HEK293 (cell line): ENCODE data around the gene XIRP2.

Experiments used
- CTCF ChIP-seq: fragments of 450-650 bp; formaldehyde crosslinking; IDR thresholded peaks from 2 replicates; pipeline ENCODE4 v1.5.1; 2016; ENCODE audit warnings: missing biosample characterization, missing genetic modification characterization
- PBX3 ChIP-seq: sonication (generic); formaldehyde crosslinking; IDR thresholded peaks from 2 replicates; pipeline ENCODE4 v1.8.1; 2022; ENCODE audit warnings: mild to moderate bottlenecking, moderate library complexity, missing genetic modification reagents
- ZBTB17 ChIP-seq: fragments of 450-650 bp; formaldehyde crosslinking; IDR thresholded peaks from 2 replicates; pipeline ENCODE4 v1.5.1; 2016; ENCODE audit warnings: missing biosample characterization, missing genetic modification characterization
- ZBTB49 ChIP-seq: fragments of 450-650 bp; formaldehyde crosslinking; IDR thresholded peaks from 2 replicates; pipeline ENCODE4 v1.5.1; 2016; ENCODE audit warnings: missing biosample characterization, missing genetic modification characterization, low read depth
- ZNF274 ChIP-seq, 2 experiments: fragments of 200-500 bp in 1 of 2; fragments of 450-650 bp in 1 of 2; sonication (Bioruptor generic) in 1 of 2; formaldehyde crosslinking in 1 of 2; IDR thresholded peaks; 2 replicates each; pipeline versions ENCODE4 v1.5.1 to v1.6.1; 2014 to 2016; ENCODE audit warnings: borderline replicate concordance in 1 of 2, inconsistent platforms in 1 of 2, low read length in 1 of 2, missing biosample characterization in 1 of 2, missing genetic modification characterization in 1 of 2
- ZNF341 ChIP-seq: fragments of 450-650 bp; formaldehyde crosslinking; IDR thresholded peaks from 2 replicates; pipeline ENCODE4; 2016; ENCODE audit warnings: low read depth, missing biosample characterization, missing genetic modification characterization
- ZNF433 ChIP-seq: fragments of 450-650 bp; formaldehyde crosslinking; IDR thresholded peaks from 2 replicates; pipeline ENCODE4 v1.5.1; 2016; ENCODE audit warnings: missing biosample characterization, missing genetic modification characterization, low read depth
- ZNF677 ChIP-seq: fragments of 450-650 bp; IDR thresholded peaks from 2 replicates; pipeline ENCODE4 v1.5.0; 2018; ENCODE audit warnings: missing biosample characterization, mild to moderate bottlenecking, missing genetic modification characterization, moderate library complexity
- ZNF747 ChIP-seq: fragments of 450-650 bp; formaldehyde crosslinking; IDR thresholded peaks from 2 replicates; pipeline ENCODE4 v1.5.1; 2016; ENCODE audit warnings: missing biosample characterization, missing genetic modification characterization
- ZNF791 ChIP-seq: fragments of 450-650 bp; formaldehyde crosslinking; IDR thresholded peaks from 2 replicates; pipeline ENCODE4 v1.5.1; 2016; ENCODE audit warnings: missing biosample characterization, missing genetic modification characterization
- TF ChIP-seq, protein P1 (sequence below): fragments of 450-650 bp; formaldehyde crosslinking; IDR thresholded peaks from 2 replicates; pipeline ENCODE4 v1.5.1; 2016; ENCODE audit warnings: missing biosample characterization, missing genetic modification characterization

GRCh38 chr2:167127135-167127534 is 238.9 kb downstream of the XIRP2 start:
- TF ChIP-seq ZNF341 (tag by site-specific recombination) = no peak
- TF ChIP-seq ZNF433 (tag by site-specific recombination) = no peak
- no peak for TF ChIP-seq ZNF747 (tag by site-specific recombination)
- no peak for TF ChIP-seq CTCF (tag by site-specific recombination)
- no peak for TF ChIP-seq ZNF274 (IDR thresholded peaks at IDR 0.05; ENCODE audit: low read length)
- no peak for TF ChIP-seq ZNF274 (tag by site-specific recombination; IDR thresholded peaks at IDR 0.05; ENCODE audit: borderline replicate concordance)
- no peak for TF ChIP-seq ZBTB17
- no peak for TF ChIP-seq ZNF791
- no peak for TF ChIP-seq ZNF677 (tag by site-specific recombination)
- TF ChIP-seq, protein P1, sequence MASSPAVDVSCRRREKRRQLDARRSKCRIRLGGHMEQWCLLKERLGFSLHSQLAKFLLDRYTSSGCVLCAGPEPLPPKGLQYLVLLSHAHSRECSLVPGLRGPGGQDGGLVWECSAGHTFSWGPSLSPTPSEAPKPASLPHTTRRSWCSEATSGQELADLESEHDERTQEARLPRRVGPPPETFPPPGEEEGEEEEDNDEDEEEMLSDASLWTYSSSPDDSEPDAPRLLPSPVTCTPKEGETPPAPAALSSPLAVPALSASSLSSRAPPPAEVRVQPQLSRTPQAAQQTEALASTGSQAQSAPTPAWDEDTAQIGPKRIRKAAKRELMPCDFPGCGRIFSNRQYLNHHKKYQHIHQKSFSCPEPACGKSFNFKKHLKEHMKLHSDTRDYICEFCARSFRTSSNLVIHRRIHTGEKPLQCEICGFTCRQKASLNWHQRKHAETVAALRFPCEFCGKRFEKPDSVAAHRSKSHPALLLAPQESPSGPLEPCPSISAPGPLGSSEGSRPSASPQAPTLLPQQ (tag by site-specific recombination) = no peak
- no peak for TF ChIP-seq PBX3 (CRISPR knock-in tag)
- TF ChIP-seq ZBTB49 (tag by site-specific recombination) = no peak
